K562 (cell line): Measurements from ENCODE around the gene NTF4. TPM values are rescaled to one million over a fixed set of nuclear protein-coding genes. Genes with fewer than 3 reads are reported as not detected.
A peak's percentile ranks its signal among the peaks of the same experiment; 100 is the strongest.

Experiments used
- ASH1L ChIP-seq: fragments of 450-650 bp; IDR thresholded peaks from 2 replicates; pipeline ENCODE4 v1.6.1; 2018; ENCODE audit warnings: borderline replicate concordance, mild to moderate bottlenecking, low read depth; ENCODE audit not compliant: partially characterized antibody
- CGGBP1 ChIP-seq: fragments of 250-450 bp; sonication (Bioruptor Pico); IDR thresholded peaks from 2 replicates; pipeline ENCODE4 v1.9.0; 2021; ENCODE audit warnings: mild to moderate bottlenecking
- CHD4 ChIP-seq: fragments of 200-600 bp; sonication (generic); IDR thresholded peaks from 3 replicates; pipeline ENCODE4 v1.6.1; 2012; ENCODE audit warnings: low read depth, mild to moderate bottlenecking, mixed read lengths, low read length, inconsistent platforms; ENCODE audit not compliant: insufficient read depth, insufficient replicate concordance, poor library complexity, severe bottlenecking
- E2F6 ChIP-seq, 2 experiments: IDR thresholded peaks; 2 replicates each; pipeline ENCODE4 v1.6.1; 2011; ENCODE audit warnings: borderline replicate concordance in 1 of 2, control low read depth in 1 of 2, low read depth in 1 of 2, low read length in 1 of 2, mild to moderate bottlenecking in 1 of 2, mixed read lengths in 1 of 2, moderate library complexity in 1 of 2; ENCODE audit not compliant: insufficient read depth in 1 of 2, insufficient read length in 1 of 2, poor library complexity in 1 of 2, severe bottlenecking in 1 of 2; ENCODE audit errors: extremely low read depth in 1 of 2
- NEUROD1 ChIP-seq: fragments of 150-350 bp; IDR thresholded peaks from 2 replicates; pipeline ENCODE4 v1.6.1; 2014; ENCODE audit warnings: borderline replicate concordance, low read length, low read depth; ENCODE audit not compliant: partially characterized antibody
- NUFIP1 ChIP-seq: fragments of 450-650 bp; IDR thresholded peaks from 2 replicates; pipeline ENCODE4 v1.6.1; 2018; ENCODE audit not compliant: partially characterized antibody
- PCBP2 ChIP-seq: fragments of 200-400 bp; formaldehyde crosslinking; IDR thresholded peaks from 2 replicates; pipeline ENCODE4 v1.6.1; 2018; ENCODE audit warnings: low read length, low read depth, mild to moderate bottlenecking, moderate library complexity; ENCODE audit not compliant: poor library complexity, severe bottlenecking
- POU5F1 ChIP-seq: fragments of 150-350 bp; IDR thresholded peaks from 2 replicates; pipeline ENCODE4 v1.6.1; 2014; ENCODE audit warnings: borderline replicate concordance, low read length, low read depth, mild to moderate bottlenecking; ENCODE audit not compliant: partially characterized antibody
- PTTG1 ChIP-seq: fragments of 450-650 bp; IDR thresholded peaks from 2 replicates; pipeline ENCODE4 v1.6.1; 2016; ENCODE audit warnings: low read depth, mild to moderate bottlenecking, missing genetic modification characterization, missing compliant biosample characterization
- STAG1 ChIP-seq: sonication (generic); formaldehyde crosslinking; IDR thresholded peaks from 2 replicates; pipeline ENCODE4 v1.5.0; 2020; ENCODE audit warnings: missing genetic modification reagents, borderline replicate concordance
- ZC3H11A ChIP-seq: IDR thresholded peaks from 2 replicates; pipeline ENCODE4 v1.6.1; 2012; ENCODE audit warnings: low read depth, low read length, improper control_type of control experiment
- ZKSCAN8 ChIP-seq: fragments of 200-800 bp; sonication (Bioruptor generic); IDR thresholded peaks from 2 replicates; pipeline ENCODE4 v1.6.1; 2016; ENCODE audit warnings: missing genetic modification characterization, missing compliant biosample characterization
- ZNF133 ChIP-seq: fragments of 250-450 bp; sonication (Bioruptor Pico); IDR thresholded peaks from 2 replicates; pipeline ENCODE4 v1.4.0; 2020; ENCODE audit warnings: mild to moderate bottlenecking
- ZNF609 ChIP-seq: sonication (generic); formaldehyde crosslinking; IDR thresholded peaks from 2 replicates; pipeline ENCODE4 v1.8.1; 2023; ENCODE audit warnings: missing genetic modification reagents, mild to moderate bottlenecking, borderline replicate concordance
- ZNF668 ChIP-seq: fragments of 250-450 bp; sonication (Bioruptor Pico); IDR thresholded peaks from 2 replicates; pipeline ENCODE4 v1.8.0; 2022; ENCODE audit warnings: mild to moderate bottlenecking, inconsistent platforms
- ZNF77 ChIP-seq: fragments of 250-450 bp; sonication (Bioruptor Pico); IDR thresholded peaks from 2 replicates; pipeline ENCODE4 v1.5.0; 2020
- polyA plus RNA-seq, 8 experiments: library from polyadenylated mRNA; depleted of rRNA in 4 of 8; stranded (reverse) in 5 of 8; unstranded in 3 of 8; fragments of >200 nt; fragmentation: Nextera tagmentation in 2 of 8; fragmentation: Illumina TruSeq in 1 of 8; extraction: Ambion mirVana in 2 of 8; extraction: Trizol in 1 of 8; gene quantifications; 2 replicates each; pipeline versions ENCODE4 v1.2.1 to v1.2.3, GENCODE V29; 2011 to 2014; ENCODE audit warnings: inconsistent platforms in 1 of 8, missing spikeins in 1 of 8
- total RNA-seq, 7 experiments: library from RNA; depleted of rRNA in 6 of 7; stranded (reverse); fragments of >200 nt in 6 of 7; fragmentation: Illumina TruSeq in 2 of 7; extraction: Trizol in 2 of 7; gene quantifications; 2 replicates each; pipeline versions ENCODE4 v1.2.1 to v1.2.3, GENCODE V29; 2011 to 2021; ENCODE audit warnings: low replicate concordance in 1 of 7
- TF ChIP-seq, protein P1 (sequence below): fragments of 450-650 bp; formaldehyde crosslinking; IDR thresholded peaks from 2 replicates; pipeline ENCODE4 v1.4.0; 2022; ENCODE audit warnings: missing genetic modification characterization

NTF4 gene
- total and polyA plus RNA-seq, 9 of the 15 experiments (the other 6 are each of a cell fraction or from before 2014, with no cell fraction given), result not detected

DNA sequence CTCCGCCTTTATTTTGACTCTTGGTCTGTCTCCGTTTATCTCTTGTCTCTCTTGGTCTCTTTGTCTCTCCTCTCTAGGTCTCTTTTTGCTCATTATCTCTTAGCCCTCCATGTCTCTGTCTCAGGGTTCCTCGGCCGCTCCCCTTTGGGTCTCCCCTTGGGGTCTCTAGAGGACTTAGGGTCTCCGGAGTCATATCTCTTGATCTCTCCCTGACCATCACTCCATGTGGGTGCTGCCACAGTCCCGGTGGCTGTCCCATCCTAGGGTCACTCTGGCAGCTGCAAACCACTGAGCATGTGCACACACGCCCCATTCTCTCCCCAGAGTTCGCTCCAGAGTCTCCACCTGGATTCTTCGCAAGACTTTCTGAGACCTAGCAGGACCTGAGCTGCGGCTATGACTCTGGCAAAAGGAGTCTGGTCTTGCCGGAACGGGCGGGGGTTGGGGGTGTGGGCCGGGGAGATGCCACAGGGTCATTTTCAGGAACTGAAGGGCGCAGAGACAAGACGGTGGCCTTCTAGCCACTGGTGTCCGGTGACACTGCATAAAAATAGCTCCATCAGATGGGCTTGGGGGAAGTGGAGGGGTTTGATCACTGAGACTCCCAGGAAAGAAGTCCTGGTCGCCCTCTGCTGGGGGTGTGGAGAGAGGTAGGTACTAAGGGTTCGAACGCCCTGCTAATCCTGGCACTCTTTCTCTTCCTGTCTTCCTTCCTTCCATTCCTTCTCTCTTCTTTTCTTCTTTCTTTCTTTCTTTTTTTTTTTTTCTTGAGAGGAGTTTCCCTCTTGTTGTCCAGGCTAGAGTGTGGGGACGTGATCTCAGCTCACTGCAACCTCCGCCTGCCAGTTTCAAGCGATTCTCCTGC lies 9.1 kb upstream of the NTF4 start (continued):
- TF ChIP-seq ZKSCAN8 (CRISPR knock-in tag) (no peak), NEUROD1 (no peak), E2F6 (IDR thresholded peaks at IDR 0.05; ENCODE audit: borderline replicate concordance in 1 of 2, extremely low read depth in 1 of 2, insufficient read depth in 1 of 2, insufficient read length in 1 of 2, low read depth in 1 of 2, low read length in 1 of 2, poor library complexity in 1 of 2, severe bottlenecking in 1 of 2) (peak in 1 of 2 experiments; percentile 41), ZNF133 (CRISPR knock-in tag) (no peak), ASH1L (no peak), PTTG1 (no peak), CGGBP1 (no peak), ZNF609 (no peak), ZC3H11A (no peak), NUFIP1 (no peak), ZNF77 (no peak), POU5F1 (no peak), STAG1 (CRISPR knock-in tag) (no peak), PCBP2 (no peak), ZNF668 (no peak), CHD4 (no peak)
- TF ChIP-seq, protein P1, sequence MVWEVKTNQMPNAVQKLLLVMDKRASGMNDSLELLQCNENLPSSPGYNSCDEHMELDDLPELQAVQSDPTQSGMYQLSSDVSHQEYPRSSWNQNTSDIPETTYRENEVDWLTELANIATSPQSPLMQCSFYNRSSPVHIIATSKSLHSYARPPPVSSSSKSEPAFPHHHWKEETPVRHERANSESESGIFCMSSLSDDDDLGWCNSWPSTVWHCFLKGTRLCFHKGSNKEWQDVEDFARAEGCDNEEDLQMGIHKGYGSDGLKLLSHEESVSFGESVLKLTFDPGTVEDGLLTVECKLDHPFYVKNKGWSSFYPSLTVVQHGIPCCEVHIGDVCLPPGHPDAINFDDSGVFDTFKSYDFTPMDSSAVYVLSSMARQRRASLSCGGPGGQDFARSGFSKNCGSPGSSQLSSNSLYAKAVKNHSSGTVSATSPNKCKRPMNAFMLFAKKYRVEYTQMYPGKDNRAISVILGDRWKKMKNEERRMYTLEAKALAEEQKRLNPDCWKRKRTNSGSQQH, result no peak
